Measurements from ENCODE around the gene NSL1.
"Not testable (repeated sequence)": the region's sequence is repeated elsewhere in the genome, so short reads cannot be mapped to it uniquely, and the experiment has no call there.

The NSL1 gene

GRCh38 chr1:212791676-212792395, at the start of gene NSL1, which contains the start of gene TATDN3:
NSL1 (minus strand) TSS chr1:212791777; CDS start chr1:212791763, 14 bp downstream.
TATDN3 (plus strand) TSS chr1:212791894; CDS start chr1:212791922, 28 bp downstream.
- in situ Hi-C loops (cut with MboI; ENCODE audit: low sequenced_read_pairs), result no loop called here

GRCh38 chr1:212838145-212838544, 46.6 kb upstream of the NSL1 start:
- in situ Hi-C loops (cut with MboI; ENCODE audit: low sequenced_read_pairs), result no loop called here

- in situ Hi-C loops (cut with MboI; ENCODE audit: low sequenced_read_pairs), result not testable (repeated sequence)
Observed at GRCh38 chr1:212833211-212834207, 41.9 kb upstream of the NSL1 start.

- in situ Hi-C loops (cut with MboI; ENCODE audit: low sequenced_read_pairs), result no loop called here
Observed at GRCh38 chr1:212828395-212828794, 36.8 kb upstream of the NSL1 start.

GRCh38 chr1:212827831-212828278, 36.3 kb upstream of the NSL1 start:
- in situ Hi-C loops (cut with MboI; ENCODE audit: low sequenced_read_pairs), result no loop called here

GRCh38 chr1:212827171-212827776, 35.7 kb upstream of the NSL1 start:
- in situ Hi-C loops (cut with MboI; ENCODE audit: low sequenced_read_pairs), result no loop called here

- in situ Hi-C loops (cut with MboI; ENCODE audit: low sequenced_read_pairs), result no loop called here
Observed at GRCh38 chr1:212825798-212826452, 34.3 kb upstream of the NSL1 start.

- in situ Hi-C loops (cut with MboI; ENCODE audit: low sequenced_read_pairs), result loop anchor here (25.0 kb wide), 1 partner anchor 163 kb away; no protein-coding TSS in a partner anchor
Observed at GRCh38 chr1:212824201-212824600, 32.6 kb upstream of the NSL1 start.

GRCh38 chr1:212822956-212823355, 31.4 kb upstream of the NSL1 start:
- in situ Hi-C loops (cut with MboI; ENCODE audit: low sequenced_read_pairs), result loop anchor here (25.0 kb wide), 1 partner anchor 164 kb away; no protein-coding TSS in a partner anchor

- in situ Hi-C loops (cut with MboI; ENCODE audit: low sequenced_read_pairs), result loop anchor here (25.0 kb wide), 1 partner anchor 166 kb away; no protein-coding TSS in a partner anchor
Observed at GRCh38 chr1:212820969-212821368, 29.4 kb upstream of the NSL1 start.

- in situ Hi-C loops (cut with MboI; ENCODE audit: low sequenced_read_pairs), result loop anchor here (25.0 kb wide), 1 partner anchor 168 kb away; no protein-coding TSS in a partner anchor
Observed at GRCh38 chr1:212819726-212820125, 28.1 kb upstream of the NSL1 start.

- in situ Hi-C loops (cut with MboI; ENCODE audit: low sequenced_read_pairs), result loop anchor here (25.0 kb wide), 1 partner anchor 171 kb away; no protein-coding TSS in a partner anchor
Observed at GRCh38 chr1:212816567-212817278, 25.1 kb upstream of the NSL1 start.

- in situ Hi-C loops (cut with MboI; ENCODE audit: low sequenced_read_pairs), result loop anchor here (25.0 kb wide), 1 partner anchor 173 kb away; no protein-coding TSS in a partner anchor
Observed at GRCh38 chr1:212814537-212815334, 23.2 kb upstream of the NSL1 start.

- in situ Hi-C loops (cut with MboI; ENCODE audit: low sequenced_read_pairs), result loop anchor here (25.0 kb wide), 1 partner anchor 182 kb away; no protein-coding TSS in a partner anchor
Observed at GRCh38 chr1:212805767-212806166, 14.2 kb upstream of the NSL1 start.

- in situ Hi-C loops (cut with MboI; ENCODE audit: low sequenced_read_pairs), result no loop called here
Observed at GRCh38 chr1:212797681-212798080, 6.1 kb upstream of the NSL1 start.

GRCh38 chr1:212794561-212795014, 3.0 kb upstream of the NSL1 start:
- in situ Hi-C loops (cut with MboI; ENCODE audit: low sequenced_read_pairs), result no loop called here

GRCh38 chr1:212792396-212792908, 875 bp upstream of the NSL1 start:
- in situ Hi-C loops (cut with MboI; ENCODE audit: low sequenced_read_pairs), result no loop called here

- in situ Hi-C loops (cut with MboI; ENCODE audit: low sequenced_read_pairs), result no loop called here
Observed at GRCh38 chr1:212791261-212791675, 309 bp downstream of the NSL1 start.

Data from HL-60/S4 (cell line).